Osteocyte (in vitro differentiated cells): ENCODE data around the gene ITCH. TPM values are rescaled to one million over a fixed set of nuclear protein-coding genes. Genes with fewer than 3 reads are reported as not detected.

Experiments used
- DNase-seq: peaks from one replicate; pipeline ENCODE4 v3.0.0; 2021; ENCODE audit warnings: mixed read lengths; ENCODE audit not compliant: unreplicated experiment; ENCODE audit errors: extremely low spot score
- H3K27ac Mint-ChIP-seq: one replicate; pipeline ENCODE4 v1.8.0; 2021; ENCODE audit warnings: mild to moderate bottlenecking, mixed read lengths; ENCODE audit not compliant: unreplicated experiment
- H3K27me3 Mint-ChIP-seq: one replicate; pipeline ENCODE4 v1.8.0; 2021; ENCODE audit warnings: mixed read lengths; ENCODE audit not compliant: unreplicated experiment
- H3K36me3 Mint-ChIP-seq: one replicate; pipeline ENCODE4 v1.8.0; 2021; ENCODE audit warnings: mixed read lengths; ENCODE audit not compliant: unreplicated experiment
- H3K4me1 Mint-ChIP-seq: one replicate; pipeline ENCODE4 v1.8.0; 2021; ENCODE audit warnings: mixed read lengths; ENCODE audit not compliant: unreplicated experiment
- H3K4me3 Mint-ChIP-seq: one replicate; pipeline ENCODE4 v1.8.0; 2021; ENCODE audit warnings: mild to moderate bottlenecking, moderate library complexity, mixed read lengths; ENCODE audit not compliant: unreplicated experiment
- H3K9me3 Mint-ChIP-seq: one replicate; pipeline ENCODE4 v1.8.0; 2021; ENCODE audit warnings: mixed read lengths; ENCODE audit not compliant: unreplicated experiment
- CTCF ChIP-seq: fragments of 200-600 bp; sonication (generic); IDR thresholded peaks from 2 replicates; pipeline ENCODE4 v1.5.0; 2021; ENCODE audit warnings: antibody characterized with exemption, mild to moderate bottlenecking, moderate library complexity
- total RNA-seq: library from RNA; stranded (reverse); gene quantifications from 2 replicates; pipeline ENCODE4 v1.2.1, GENCODE V29; 2021

ITCH gene
- total RNA-seq, 1 donor from 2014 or later, result 55.4 TPM

GRCh38 chr20:34331838-34332237 lies 31.2 kb upstream of the ITCH start:
- no peak for DNase-seq
- Mint-ChIP-seq H3K27me3 (no peaks in the 10 kb centered on the region), H3K27ac (no peak overlapping the region), H3K4me3 (no peak overlapping the region), H3K4me1 (peaks cover 4% of the 10 kb centered on the region), H3K36me3 (no peaks in the 10 kb centered on the region), H3K9me3 (no peaks in the 10 kb centered on the region)
- TF ChIP-seq CTCF, result no peak

- Mint-ChIP-seq H3K27me3 (no peaks in the 10 kb centered on the region), H3K4me1 (peaks cover 4% of the 10 kb centered on the region), H3K4me3 (no peak overlapping the region), H3K36me3 (no peaks in the 10 kb centered on the region), H3K9me3 (no peaks in the 10 kb centered on the region), H3K27ac (no peak overlapping the region)
- no peak for TF ChIP-seq CTCF
- DNase-seq, result no peak
These were observed 30.7 kb upstream of the ITCH start for GRCh38 chr20:34332262-34332920.

DNA sequence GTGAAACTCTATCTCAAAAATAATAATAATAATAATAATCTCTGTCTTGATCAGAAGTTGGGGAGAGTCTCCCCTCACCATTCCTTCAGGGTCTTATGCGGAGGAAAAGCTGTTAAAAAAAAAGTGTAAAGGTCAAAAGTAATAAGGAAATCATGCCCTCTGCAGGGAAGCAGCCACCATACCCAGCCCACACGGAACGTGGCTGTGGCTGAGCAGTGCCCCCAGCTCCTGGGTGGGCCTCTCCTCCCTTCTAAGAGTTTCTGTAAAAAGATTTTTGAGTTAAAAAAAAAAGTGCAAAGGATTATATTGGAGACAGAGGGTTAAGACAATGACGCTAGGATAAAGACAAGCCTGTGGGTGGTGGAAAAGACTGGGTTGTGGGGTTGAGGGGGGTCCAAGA lies 29.3 kb upstream of the ITCH start:
- DNase-seq, result no peak
- H3K9me3 Mint-ChIP-seq, result no peaks in the 10 kb centered on the region
- no peaks in the 10 kb centered on the region for H3K36me3 Mint-ChIP-seq
- no peak overlapping the region for H3K4me3 Mint-ChIP-seq
- TF ChIP-seq CTCF, result no peak
- H3K27me3 Mint-ChIP-seq, result no peaks in the 10 kb centered on the region
- H3K27ac Mint-ChIP-seq, result no peak overlapping the region
- peaks cover 4% of the 10 kb centered on the region for H3K4me1 Mint-ChIP-seq

DNA sequence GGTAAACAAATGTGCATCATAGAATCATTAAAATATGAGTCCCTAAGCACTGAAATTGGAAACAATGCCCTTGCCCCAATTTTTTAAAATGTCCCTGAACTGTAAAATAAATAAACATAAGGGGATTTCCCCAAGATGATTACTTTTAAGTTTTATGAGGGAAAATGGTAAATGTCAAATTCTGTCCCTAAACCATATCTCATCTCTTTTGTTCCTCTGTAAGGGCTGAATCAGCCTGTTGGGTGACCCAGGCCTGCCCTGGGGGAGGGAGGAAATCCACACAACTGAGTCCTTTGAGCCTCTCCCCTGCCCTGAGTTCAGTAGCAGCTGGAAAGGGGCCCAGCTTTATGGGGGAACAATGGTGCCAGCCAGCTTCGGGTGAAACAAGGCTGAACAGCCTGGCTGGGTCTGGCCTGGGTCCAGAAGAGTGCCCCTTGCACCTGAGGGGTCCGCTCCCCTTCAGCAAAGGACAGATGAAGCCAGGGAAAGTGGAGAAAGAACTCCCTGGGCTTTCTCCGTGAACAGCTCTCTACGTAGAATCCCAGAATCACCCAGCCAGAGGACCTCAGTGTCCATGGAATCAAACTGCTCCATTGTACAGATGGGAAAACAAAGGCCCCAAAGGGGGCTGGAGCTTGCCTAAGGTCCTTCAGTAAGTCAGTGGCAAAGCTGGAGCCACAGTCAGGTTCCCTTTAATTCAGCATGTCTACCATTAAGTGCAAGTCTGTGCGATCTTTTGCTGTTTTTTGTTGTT lies 28.2 kb upstream of the ITCH start:
- no peak for DNase-seq
- H3K4me1 Mint-ChIP-seq, result peaks cover 4% of the 10 kb centered on the region
- no peak overlapping the region for H3K4me3 Mint-ChIP-seq
- H3K36me3 Mint-ChIP-seq, result no peaks in the 10 kb centered on the region
- no peak overlapping the region for H3K27ac Mint-ChIP-seq
- TF ChIP-seq CTCF, result no peak
- H3K9me3 Mint-ChIP-seq, result no peaks in the 10 kb centered on the region
- H3K27me3 Mint-ChIP-seq, result no peaks in the 10 kb centered on the region

GRCh38 chr20:34337544-34337943 lies 25.5 kb upstream of the ITCH start:
- no peak for TF ChIP-seq CTCF
- no peaks in the 10 kb centered on the region for H3K9me3 Mint-ChIP-seq
- no peaks in the 10 kb centered on the region for H3K36me3 Mint-ChIP-seq
- peaks cover 5% of the 10 kb centered on the region for H3K4me1 Mint-ChIP-seq
- no peak overlapping the region for H3K27ac Mint-ChIP-seq
- no peak overlapping the region for H3K4me3 Mint-ChIP-seq
- no peak for DNase-seq
- H3K27me3 Mint-ChIP-seq, result no peaks in the 10 kb centered on the region
